Inflammatory macrophage treated with lipopolysaccharide for 1 hour (primary cell): ENCODE measurements around the gene KMT2E.

ENCODE experiments used
- DNase-seq, 2 donors: peaks; one replicate each; pipeline ENCODE4 v3.0.0-alpha.2; 2020 to 2022

Gene KMT2E

DNA sequence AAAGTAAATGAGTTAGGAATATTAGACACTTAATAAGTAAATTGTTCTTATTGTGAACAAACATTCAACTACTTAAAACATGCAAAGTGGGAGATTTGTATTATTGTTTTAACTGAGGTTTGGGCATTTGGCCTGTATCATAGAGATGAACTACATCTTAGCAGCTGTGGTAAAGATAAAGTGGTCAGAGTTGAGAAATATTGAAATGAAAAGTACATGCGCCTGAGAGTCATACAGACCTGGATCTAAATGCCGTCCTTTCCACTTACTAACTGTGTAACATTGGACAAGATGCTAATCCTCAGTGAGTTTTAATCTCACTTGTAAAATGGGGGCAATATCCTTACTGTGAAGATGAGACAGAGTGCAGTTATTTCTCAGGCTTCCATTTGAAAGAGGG, 74.5 kb downstream of the KMT2E start:
- DNase-seq: no peak

DNA sequence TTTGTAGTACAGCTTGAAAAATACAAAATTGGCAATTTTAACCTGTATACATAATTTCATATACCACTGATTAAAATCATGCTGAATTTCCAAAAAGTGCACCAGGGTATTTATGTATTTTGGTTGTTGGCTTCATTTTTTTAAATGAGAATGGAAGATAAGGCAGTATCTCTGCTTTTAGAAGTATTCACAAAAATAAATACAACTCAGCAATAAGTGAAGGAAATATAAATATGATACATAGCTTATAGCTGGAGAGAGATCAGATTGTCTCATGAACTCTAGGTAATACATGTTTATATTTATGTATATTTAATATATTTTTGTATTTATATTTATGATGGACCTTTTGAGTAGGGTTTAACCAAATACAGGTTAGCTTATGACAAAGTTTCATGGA, 81.0 kb downstream of the KMT2E start:
- no peak for DNase-seq

DNA sequence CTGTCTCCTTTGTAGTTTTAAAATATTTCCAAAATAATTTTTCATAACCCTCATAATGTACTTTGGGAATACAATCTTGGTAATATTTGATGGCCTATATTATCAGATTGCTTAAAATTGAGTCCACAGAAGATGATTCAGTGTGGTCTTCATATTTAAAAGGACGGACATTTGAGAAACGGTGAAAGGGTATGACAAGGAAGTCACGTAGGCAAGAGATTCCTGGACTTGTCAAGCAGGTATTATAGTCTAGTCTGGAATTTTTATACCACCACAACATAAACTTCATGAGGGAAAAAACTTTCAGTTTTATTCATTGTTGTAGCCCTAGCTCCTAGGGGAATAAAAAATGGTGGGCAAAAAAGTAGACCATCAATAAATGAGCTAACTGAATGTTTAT, 82.3 kb downstream of the KMT2E start:
- no peak for DNase-seq

DNA sequence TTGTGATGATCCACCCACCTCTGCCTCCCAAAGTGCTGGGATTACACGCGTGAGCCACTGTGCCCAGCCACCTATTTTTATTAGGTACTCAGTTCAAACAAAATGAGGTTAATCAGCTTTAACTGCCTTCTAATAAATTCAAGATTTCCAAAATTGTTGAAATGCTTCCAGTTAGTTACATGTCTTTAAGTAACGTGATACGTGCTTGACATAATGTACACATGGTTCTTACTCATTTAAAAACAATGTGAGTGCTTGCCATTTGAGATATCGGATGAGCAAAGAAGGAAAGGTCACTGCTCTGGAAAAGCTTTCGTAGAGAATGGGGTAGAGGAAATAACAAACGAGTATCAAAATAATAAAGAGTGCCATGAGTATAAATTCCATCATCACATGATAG, 83.6 kb downstream of the KMT2E start:
- DNase-seq: no peak

DNA sequence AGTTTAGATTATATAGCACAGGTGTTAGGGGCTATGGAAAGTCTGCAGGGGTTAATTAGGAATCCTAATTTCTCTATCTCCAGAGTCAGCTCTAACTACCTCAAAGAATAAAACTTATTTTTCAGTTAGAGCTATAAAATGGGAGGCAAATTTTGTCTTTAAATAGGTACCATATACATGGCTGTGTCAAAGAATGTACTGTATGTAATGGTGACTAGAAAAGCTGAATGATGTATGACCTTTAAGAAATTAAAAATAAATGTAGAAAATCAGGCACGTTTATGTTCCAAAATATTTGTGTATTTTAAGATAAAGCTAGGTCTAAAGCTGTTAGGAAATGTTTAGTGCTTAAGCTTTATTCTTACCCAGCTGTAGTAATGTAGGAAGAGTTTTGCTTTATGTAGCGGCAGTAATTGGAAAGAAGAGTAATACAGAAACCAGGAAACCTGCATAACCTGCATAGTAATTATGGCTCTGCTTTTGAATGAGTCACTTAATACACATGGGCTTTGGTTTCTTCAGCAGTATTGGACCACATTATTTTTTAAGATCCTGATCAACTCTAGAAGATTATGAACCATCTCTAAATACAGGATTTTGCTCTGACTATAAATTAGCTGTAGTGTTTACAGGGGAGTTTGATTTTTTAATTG, 85.0 kb downstream of the KMT2E start:
- DNase-seq: no peak

DNA sequence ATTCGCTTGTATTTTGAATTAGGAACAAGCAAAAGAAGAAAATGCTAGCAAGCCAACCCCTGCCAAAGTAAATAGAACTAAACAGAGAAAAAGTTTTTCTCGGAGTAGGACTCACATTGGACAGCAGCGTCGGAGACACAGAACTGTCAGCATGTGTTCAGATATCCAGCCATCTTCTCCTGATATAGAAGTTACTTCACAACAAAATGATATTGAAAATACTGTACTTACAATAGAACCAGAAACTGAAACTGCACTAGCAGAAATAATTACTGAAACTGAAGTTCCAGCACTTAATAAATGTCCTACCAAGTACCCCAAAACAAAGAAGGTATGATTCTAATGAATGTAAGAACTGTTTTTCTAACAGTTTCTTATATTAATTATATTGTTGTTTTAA, 87.9 kb downstream of the KMT2E start:
- no peak for DNase-seq

DNA sequence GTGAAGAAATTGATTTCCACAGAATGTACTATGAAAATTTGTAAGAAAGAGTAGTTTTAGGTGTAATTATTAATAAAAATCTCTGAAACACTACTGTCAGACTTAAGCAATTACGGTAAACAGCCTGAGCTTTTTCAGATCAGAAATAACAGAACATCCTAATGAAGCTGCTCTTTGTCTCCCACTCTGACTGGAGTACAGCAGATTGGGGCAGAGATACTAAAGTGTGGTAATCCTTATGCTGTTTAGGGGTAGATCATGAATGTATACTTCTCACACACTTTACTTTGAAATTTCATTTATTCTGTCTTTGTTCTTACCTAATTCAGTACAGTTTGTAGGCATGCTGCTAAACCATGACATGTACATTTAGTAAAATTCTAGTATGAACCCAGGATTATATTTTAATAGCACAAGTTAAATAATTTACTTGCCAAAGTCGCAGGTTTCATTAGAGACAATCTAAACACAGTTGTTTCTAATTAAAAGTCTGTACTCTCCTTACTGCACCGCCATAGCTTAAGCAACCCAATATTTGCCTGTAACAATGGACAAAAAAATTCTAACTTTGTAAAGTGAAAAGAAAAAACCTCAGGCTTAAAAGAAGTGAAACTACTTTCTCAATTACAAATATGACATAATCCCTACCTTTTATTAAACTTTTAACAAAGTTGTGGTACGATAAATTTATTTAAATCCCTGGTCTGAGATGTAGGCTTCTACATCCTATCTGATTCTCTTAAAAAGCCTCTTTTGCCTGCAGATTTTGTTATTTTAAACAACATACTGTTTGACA, 88.8 kb downstream of the KMT2E start:
- DNase-seq: no peak

DNA sequence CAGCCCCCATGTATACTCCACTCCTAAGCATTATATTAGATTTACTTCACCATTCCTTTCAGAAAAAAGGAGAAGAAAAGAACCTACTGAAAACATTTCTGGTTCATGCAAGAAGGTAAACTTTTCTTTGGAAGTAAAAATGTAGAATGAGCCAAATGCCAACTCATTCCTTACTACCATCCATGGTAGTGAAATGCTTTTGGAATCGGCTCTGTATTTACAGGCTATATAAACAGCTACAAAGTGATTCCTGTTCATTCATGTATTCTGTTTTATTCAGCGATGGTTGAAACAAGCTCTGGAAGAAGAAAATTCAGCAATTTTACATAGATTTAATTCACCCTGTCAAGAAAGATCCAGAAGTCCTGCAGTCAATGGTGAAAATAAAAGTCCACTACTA, 91.6 kb downstream of the KMT2E start:
- no peak for DNase-seq

DNA sequence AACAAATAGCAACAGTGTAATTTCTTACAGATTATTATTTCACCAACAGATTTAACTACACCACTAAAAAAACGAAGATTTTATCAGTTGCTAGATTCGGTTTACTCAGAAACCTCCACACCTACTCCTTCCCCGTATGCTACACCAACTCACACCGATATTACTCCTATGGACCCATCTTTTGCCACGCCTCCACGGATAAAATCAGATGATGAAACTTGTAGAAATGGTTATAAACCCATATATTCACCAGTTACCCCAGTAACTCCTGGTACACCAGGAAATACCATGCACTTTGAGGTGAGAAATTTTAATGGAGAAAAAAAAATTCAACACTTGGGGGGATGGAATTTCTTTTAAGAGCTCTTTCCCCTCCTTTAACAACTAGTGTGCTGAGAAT, 92.5 kb downstream of the KMT2E start:
- DNase-seq: no peak

DNA sequence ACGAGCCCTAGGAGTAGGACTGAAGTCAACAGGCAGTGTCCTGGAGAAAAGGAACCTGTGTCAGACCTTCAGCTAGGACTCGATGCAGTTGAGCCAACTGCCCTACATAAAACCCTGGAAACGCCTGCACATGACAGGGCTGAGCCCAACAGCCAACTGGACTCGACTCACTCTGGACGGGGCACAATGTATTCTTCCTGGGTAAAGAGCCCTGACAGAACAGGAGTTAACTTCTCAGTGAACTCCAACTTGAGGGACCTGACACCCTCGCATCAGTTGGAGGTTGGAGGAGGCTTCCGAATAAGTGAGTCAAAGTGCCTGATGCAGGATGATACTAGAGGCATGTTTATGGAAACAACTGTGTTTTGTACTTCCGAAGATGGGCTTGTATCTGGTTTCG, 93.5 kb downstream of the KMT2E start:
- no peak for DNase-seq

DNA sequence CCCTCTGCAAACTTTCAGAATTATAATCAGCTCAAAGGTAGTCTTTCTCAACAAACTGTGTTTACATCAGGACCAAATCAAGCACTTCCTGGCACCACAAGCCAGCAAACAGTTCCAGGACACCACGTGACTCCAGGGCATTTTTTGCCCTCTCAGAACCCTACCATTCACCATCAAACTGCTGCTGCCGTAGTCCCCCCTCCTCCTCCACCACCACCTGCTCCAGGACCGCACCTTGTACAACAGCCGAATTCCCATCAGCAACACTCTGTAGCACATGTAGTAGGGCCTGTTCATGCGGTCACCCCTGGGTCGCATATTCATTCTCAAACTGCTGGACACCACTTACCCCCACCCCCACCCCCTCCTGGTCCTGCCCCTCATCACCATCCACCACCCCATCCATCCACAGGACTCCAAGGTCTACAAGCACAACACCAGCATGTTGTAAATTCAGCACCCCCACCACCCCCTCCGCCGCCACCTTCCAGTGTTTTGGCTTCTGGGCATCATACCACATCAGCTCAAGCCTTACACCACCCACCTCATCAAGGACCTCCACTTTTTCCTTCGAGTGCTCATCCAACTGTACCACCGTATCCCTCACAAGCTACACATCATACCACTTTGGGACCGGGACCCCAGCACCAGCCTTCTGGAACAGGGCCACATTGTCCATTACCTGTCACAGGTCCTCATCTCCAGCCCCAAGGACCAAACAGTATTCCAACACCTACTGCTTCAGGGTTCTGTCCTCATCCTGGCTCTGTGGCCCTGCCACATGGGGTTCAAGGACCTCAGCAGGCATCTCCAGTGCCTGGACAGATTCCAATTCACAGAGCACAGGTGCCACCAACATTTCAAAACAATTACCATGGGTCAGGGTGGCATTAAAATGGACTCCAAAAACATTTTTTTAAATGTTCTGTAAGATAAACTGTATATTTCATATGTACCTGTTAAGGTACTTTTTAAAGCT, 98.7 kb downstream of the KMT2E start:
- no peak for DNase-seq

DNA sequence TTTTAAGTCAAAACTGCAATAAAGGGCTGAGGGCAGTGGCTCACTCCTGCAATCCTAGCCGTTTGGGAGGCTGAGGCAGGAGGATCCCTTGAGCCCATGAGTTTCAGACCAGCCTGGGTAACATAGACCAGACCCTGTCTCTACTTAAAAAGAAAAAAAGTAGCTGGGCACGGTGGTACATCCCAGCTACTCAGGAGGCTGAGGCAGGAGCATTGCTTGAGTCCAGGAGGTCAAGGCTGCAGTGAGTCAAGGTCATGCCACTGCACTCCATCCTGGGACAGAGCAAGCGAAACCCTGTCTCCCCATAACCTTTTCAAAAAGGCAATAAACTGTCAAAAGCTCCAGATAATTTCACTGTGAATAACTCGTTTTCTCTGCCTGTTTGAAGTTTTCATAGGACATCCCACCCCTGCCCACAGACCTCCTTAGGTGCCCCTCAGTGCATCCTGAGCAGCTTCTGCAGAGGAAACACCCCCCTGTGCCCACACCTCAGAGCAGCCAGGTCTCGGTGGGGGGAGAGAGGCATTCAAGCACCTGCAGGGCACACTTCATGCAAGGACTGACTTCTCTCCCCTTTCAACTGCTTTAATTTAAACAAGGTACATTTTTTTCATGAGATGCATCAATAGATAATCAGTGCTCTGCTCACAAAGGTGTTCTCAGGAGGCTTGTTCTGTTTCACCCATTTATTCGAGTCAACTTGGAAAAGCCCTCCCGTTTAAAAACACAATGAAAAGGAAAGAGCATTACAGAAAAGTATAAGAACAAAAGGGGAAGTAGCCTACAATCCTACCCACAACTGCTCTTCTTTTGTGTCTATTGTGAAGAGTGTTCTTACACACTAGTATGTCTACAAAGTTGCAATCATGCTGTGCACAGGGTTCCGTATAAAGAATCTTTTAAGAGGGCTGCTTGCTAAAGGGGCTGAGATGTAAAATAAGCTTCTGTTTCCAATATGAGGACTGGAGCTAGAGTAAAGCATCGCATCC, 104.9 kb downstream of the KMT2E start:
- no peak for DNase-seq

DNA sequence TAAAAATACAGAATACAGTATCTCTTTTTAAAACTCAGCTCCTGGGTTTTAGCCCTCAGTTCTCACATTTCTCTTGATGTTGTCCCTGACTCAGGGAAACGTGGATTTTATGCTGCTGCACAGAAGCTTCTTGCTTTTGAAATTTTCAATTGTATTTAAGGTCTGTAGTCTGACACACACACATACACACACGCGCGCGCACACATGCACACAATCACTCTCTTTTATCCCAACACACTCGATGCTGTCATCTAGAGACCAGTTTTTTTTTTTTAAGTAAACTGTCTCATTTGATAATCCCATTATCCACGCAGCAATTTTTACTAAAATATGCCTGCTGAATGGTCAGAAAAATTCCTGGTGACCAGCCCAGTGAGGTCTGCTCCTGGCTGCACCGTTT, 108.6 kb downstream of the KMT2E start:
- no peak for DNase-seq

DNA sequence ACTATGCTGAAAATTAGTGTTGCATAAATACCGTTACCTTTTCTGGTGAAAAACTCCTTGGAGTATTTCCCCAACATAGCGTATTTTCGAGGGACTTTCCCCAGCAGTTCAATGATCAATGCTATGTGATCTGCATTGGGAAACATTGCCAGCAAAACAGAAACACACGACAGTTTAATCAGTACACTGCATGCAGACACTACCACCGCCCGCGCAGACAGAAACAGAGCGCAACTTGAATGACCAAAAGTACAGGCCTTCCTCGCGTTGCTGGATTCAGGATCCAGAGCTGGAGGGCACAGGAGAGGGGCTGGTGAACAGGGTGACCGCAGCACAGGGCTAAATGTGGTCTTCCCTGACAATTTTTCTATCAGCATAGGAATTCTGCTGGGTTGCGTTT, 111.7 kb downstream of the KMT2E start:
- DNase-seq: no peak

DNA sequence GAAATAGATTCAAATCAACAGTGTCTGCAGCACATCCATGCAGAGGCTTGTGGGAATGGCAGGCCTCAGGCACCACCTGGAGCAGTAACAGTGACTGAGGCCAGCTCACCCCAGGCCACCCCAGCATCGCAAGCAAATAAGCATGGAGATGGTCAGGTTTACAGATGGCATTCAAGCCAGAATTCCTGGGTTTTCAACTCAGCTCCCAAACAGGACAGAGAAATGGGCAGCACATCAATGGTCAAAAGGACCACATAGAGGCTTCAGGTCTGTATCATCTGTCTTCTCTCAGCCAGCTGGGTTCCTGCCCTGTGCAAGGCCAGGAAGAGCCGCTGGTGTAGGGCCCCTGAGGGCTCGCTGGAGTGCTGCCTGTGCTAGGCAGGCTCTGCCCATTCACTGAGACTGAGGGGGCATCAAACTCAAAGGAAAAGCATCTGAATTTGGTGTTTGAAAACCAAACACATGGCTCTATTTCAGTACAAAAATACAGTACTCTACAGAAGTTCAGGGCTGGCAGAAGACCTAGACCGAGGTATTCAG, 112.5 kb downstream of the KMT2E start:
- DNase-seq: no peak

DNA sequence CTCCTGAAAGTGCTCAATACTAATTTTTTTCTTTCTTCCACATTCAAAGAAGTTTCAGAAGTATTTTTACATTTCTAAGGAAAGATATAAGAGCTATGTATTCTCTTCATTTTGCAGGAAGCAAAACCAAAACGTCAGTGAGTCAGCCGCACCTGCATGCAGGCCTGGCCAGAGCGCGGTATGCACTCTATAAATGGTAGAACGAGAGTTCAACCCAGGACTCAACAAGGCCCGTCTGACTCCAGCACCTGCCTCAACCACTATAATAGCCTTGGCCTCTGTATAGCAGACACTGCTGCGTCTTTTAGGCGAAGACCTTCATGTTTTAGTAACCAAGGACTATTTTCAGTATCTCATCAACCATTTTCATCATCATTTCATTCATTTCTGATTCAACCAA, 113.2 kb downstream of the KMT2E start:
- no peak for DNase-seq

DNA sequence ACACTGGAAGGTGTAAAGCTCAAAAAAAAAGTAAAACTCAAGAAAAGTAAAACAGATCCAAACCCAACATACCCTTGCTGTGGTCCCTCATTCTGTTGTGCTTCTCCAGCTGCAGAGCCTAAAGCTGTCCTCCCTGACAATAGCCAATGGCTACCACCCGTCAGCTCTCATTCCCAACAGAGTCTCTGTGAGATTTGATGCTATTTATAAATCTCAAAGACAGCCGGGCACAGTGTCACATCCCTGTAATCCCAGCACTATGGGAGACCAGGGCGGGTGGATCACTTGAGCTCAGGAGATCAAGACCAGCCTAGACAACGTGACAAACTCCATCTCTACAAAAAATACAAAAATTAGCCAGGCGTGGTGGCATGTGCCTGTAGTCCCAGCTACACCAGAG, 116.0 kb downstream of the KMT2E start:
- no peak for DNase-seq

DNA sequence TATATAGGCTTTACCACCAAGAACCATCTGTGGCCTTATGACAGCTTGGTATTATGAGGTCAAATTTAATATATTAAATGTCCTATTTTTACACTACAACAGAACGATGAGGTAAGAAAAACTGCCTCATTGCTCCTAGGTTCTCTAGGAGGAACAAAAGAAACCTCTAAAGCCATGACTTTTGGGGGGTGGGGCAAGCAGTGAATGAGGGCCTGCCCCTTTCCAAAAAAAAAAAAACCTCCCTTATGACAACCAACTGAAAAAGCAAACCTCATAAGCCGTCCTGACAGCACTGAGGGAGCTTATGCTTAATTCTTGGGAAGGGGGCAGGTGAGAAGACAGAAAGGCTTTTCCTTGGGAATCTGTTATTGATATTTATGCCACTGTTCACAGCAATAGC, 116.6 kb downstream of the KMT2E start:
- no peak for DNase-seq

DNA sequence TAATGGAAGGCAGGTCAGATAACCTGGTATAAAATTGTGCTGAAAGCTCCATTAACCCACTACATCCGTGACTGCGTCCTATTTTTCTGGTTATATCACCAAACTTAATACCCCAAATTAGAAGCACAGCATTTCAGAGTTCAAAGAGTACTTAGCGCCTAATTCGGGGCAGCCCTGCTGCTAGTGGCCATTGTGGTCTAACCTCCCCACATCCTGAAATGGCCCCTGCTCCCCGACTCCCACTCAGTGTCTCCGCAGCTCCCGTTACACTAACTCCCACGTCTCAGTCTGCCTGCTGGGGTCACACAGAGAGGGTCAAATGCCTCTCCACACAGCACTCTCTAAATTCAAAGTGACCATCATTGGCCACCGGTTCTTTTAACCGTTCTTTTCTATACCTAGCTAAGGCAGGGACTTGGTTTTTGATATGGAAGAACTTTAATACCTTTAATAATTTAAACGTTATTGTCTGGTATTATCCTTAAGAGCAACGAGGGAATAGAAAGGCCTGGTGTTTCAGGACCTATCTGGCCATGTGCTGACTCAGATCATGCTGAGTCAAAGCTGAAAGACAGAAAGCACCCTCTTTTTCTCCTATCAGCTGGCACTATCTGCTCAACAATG, 117.1 kb downstream of the KMT2E start:
- DNase-seq: no peak

DNA sequence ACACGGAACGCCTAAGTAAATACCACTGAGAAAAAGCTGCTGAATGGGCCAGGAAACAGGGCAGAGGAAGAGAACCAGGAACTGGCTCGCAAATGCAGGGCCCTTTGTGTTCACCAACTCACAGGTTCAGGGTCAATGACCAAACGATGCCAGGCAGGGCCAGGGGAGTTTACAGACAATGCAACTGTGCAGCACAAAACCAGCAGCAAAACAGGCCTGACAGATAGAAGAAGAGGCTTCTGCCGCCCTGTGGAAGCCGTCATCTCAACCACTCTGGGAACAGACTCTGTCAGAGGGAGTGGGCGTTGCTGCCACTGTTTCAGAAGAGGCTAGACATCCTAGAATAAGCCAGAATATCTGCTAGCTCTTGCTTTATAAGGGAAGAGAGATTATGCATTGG, 117.9 kb downstream of the KMT2E start:
- DNase-seq: no peak

DNA sequence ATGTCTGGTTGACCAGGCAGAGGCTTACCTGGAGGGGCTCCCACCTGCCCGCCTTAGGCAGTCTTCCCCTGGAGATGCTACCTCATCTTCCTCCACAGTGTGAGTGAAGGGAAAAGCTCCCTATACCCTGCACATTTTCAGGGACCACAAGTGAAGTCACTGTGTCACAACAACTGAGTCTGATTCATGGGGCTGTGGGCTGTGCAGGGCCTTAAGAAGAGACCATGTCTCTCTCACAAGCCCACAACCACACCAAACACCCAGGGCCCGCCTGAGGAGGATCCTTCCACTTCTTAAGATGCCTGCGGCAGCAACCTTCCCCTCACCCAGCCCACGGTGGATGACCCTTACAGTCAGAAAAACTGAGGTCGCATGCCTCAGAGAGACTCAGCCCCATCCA, 118.3 kb downstream of the KMT2E start:
- no peak for DNase-seq

DNA sequence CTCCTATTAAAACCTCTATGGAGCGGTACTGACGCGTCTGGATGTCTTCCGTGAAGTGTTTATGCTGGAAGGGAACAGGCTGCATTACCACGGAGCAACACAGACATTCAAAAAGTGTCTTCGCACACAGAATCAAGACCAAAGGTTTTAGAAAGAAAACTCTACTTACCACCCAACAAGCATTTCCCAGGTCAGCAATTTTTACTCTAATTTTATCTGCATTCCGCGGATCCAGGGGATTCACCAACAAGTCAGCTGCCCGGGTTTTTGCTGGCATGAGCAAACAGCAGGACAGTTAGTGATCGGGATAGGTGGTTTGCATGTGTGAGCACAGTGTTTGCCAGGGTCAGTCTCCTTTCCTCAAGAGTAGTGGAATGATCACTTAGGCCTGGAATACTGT, 118.8 kb downstream of the KMT2E start:
- DNase-seq: no peak
